ENCODE data around the gene ARL3.

ARL3 gene

GRCh38 chr10:102740229-102740628 lies 26.0 kb upstream of the ARL3 start:
- H3K4me3 ChIP-seq (ENCODE audit: low read depth, low read length) = no peak overlapping the region
- H3K27me3 ChIP-seq (ENCODE audit: insufficient read depth, low read depth, severe bottlenecking) = no peaks in the 10 kb centered on the region
- H3K36me3 ChIP-seq = peaks cover 11% of the 10 kb centered on the region
- no peaks in the 10 kb centered on the region for H3K9me3 ChIP-seq (ENCODE audit: severe bottlenecking)
- TF ChIP-seq CTCF (IDR thresholded peaks at IDR 0.05; ENCODE audit: low read depth, low read length) = no peak
- no peak overlapping the region for H3K27ac ChIP-seq
- DNase-seq = no peak

GRCh38 chr10:102738692-102739121 lies 24.5 kb upstream of the ARL3 start:
- Histone ChIP-seq H3K36me3 (peaks cover 21% of the 10 kb centered on the region), H3K27me3 (ENCODE audit: insufficient read depth, low read depth, severe bottlenecking) (no peaks in the 10 kb centered on the region), H3K27ac (no peak overlapping the region), H3K9me3 (ENCODE audit: severe bottlenecking) (no peaks in the 10 kb centered on the region), H3K4me3 (ENCODE audit: low read depth, low read length) (no peak overlapping the region)
- DNase-seq = no peak
- TF ChIP-seq CTCF (IDR thresholded peaks at IDR 0.05; ENCODE audit: low read depth, low read length) = no peak

GRCh38 chr10:102735065-102735562 lies 20.9 kb upstream of the ARL3 start:
- Histone ChIP-seq H3K36me3 (peaks cover 51% of the 10 kb centered on the region), H3K27me3 (ENCODE audit: insufficient read depth, low read depth, severe bottlenecking) (no peaks in the 10 kb centered on the region), H3K9me3 (ENCODE audit: severe bottlenecking) (no peaks in the 10 kb centered on the region), H3K27ac (no peak overlapping the region), H3K4me3 (ENCODE audit: low read depth, low read length) (no peak overlapping the region)
- DNase-seq = no peak
- no peak for TF ChIP-seq CTCF (IDR thresholded peaks at IDR 0.05; ENCODE audit: low read depth, low read length)

GRCh38 chr10:102732661-102733060 lies 18.5 kb upstream of the ARL3 start:
- TF ChIP-seq CTCF (IDR thresholded peaks at IDR 0.05; ENCODE audit: low read depth, low read length) = no peak
- DNase-seq = no peak
- Histone ChIP-seq H3K4me3 (ENCODE audit: low read depth, low read length) (no peak overlapping the region), H3K27me3 (ENCODE audit: insufficient read depth, low read depth, severe bottlenecking) (no peaks in the 10 kb centered on the region), H3K9me3 (ENCODE audit: severe bottlenecking) (no peaks in the 10 kb centered on the region), H3K36me3 (peaks cover 69% of the 10 kb centered on the region), H3K27ac (no peak overlapping the region)

GRCh38 chr10:102731222-102731800 lies 17.1 kb upstream of the ARL3 start:
- Histone ChIP-seq H3K9me3 (ENCODE audit: severe bottlenecking) (no peaks in the 10 kb centered on the region), H3K27ac (no peak overlapping the region), H3K36me3 (peaks cover 74% of the 10 kb centered on the region), H3K4me3 (ENCODE audit: low read depth, low read length) (no peak overlapping the region), H3K27me3 (ENCODE audit: insufficient read depth, low read depth, severe bottlenecking) (no peaks in the 10 kb centered on the region)
- TF ChIP-seq CTCF (IDR thresholded peaks at IDR 0.05; ENCODE audit: low read depth, low read length) = no peak
- DNase-seq = no peak

All from WERI-Rb-1 (cell line).